AG04450 (cell line): Measurements from ENCODE around the gene TMEM182. TPM values are rescaled to one million over a fixed set of nuclear protein-coding genes. Genes with fewer than 3 reads are reported as not detected.

Experiments used
- CTCF ChIA-PET: fragments of 300-600, 350-600 bp; formaldehyde crosslinking; extraction: SDS; loops from one replicate; lab custom pipeline; 2022; ENCODE audit warnings: antibody characterized with exemption, inconsistent platforms; lab: Charles Lee
- POLR2A ChIA-PET: fragments of 350-600 bp; formaldehyde crosslinking; extraction: SDS; loops from one replicate; lab custom pipeline; 2021; ENCODE audit warnings: antibody characterized with exemption, inconsistent platforms; lab: Yijun Ruan, JAX
- DNase-seq: peaks from one replicate; pipeline ENCODE4 v3.0.0-alpha.2; 2011; ENCODE audit warnings: low read depth, low spot score
- H3K27ac ChIP-seq: one replicate; pipeline ENCODE4 v1.5.1; 2012; ENCODE audit warnings: low read depth, low read length, control low read depth
- H3K27me3 ChIP-seq: one replicate; pipeline ENCODE4 v1.6.0; 2012; ENCODE audit warnings: low read length; ENCODE audit not compliant: control insufficient read depth, insufficient read depth
- H3K4me3 ChIP-seq: 2 replicates; pipeline ENCODE4 v1.5.1; 2011; ENCODE audit warnings: mild to moderate bottlenecking, low read depth, low read length, control low read depth
- H3K9me3 ChIP-seq: 2 replicates; pipeline ENCODE4 v1.5.1; 2012; ENCODE audit warnings: low read length; ENCODE audit not compliant: control insufficient read depth, insufficient read depth
- polyA plus RNA-seq: library from polyadenylated mRNA; depleted of rRNA; stranded (reverse); fragments of >200 nt; gene quantifications from 2 replicates; pipeline ENCODE4 v1.2.3, GENCODE V29; 2011
- TF ChIP-seq, protein P1 (sequence below): IDR thresholded peaks from 2 replicates; pipeline ENCODE4 v1.5.1; 2011; ENCODE audit warnings: low read depth, low read length, control low read depth, inconsistent platforms

Gene TMEM182
- polyA plus RNA-seq, 1 experiment: 3.6 TPM

DNA sequence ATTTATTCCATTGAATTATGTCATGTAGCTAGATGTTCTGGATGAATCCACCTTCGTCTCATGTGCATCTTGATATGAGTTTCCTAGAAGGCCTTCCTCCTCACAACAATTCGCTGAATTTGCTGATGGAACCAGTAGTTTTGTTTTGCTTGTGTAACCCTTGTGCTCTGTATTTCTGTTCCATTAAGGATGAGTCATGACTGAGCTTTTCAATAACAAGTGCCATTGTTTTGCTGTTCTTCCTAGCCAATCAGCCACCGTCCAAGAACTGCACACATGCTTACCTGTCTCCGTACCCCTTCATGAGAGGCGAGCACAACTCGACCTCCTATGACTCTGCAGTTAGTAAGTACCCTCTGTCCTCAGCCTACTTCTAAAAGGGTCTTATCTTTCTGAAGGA is 2.3 kb downstream of the TMEM182 start:
- H3K27me3 ChIP-seq: no peaks in the 10 kb centered on the region
- POLR2A ChIA-PET: no interaction called here
- CTCF ChIA-PET: interaction anchor here (4.9 to 8.6 kb wide), 2 partner anchors 10 to 42 kb away, joined by 42 to 130 read pairs; no protein-coding TSS in a partner anchor
- H3K9me3 ChIP-seq: no peaks in the 10 kb centered on the region
- H3K27ac ChIP-seq: no peak overlapping the region
- DNase-seq: no peak
- TF ChIP-seq, protein P1, sequence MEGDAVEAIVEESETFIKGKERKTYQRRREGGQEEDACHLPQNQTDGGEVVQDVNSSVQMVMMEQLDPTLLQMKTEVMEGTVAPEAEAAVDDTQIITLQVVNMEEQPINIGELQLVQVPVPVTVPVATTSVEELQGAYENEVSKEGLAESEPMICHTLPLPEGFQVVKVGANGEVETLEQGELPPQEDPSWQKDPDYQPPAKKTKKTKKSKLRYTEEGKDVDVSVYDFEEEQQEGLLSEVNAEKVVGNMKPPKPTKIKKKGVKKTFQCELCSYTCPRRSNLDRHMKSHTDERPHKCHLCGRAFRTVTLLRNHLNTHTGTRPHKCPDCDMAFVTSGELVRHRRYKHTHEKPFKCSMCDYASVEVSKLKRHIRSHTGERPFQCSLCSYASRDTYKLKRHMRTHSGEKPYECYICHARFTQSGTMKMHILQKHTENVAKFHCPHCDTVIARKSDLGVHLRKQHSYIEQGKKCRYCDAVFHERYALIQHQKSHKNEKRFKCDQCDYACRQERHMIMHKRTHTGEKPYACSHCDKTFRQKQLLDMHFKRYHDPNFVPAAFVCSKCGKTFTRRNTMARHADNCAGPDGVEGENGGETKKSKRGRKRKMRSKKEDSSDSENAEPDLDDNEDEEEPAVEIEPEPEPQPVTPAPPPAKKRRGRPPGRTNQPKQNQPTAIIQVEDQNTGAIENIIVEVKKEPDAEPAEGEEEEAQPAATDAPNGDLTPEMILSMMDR: no peak
- H3K4me3 ChIP-seq: no peak overlapping the region

DNA sequence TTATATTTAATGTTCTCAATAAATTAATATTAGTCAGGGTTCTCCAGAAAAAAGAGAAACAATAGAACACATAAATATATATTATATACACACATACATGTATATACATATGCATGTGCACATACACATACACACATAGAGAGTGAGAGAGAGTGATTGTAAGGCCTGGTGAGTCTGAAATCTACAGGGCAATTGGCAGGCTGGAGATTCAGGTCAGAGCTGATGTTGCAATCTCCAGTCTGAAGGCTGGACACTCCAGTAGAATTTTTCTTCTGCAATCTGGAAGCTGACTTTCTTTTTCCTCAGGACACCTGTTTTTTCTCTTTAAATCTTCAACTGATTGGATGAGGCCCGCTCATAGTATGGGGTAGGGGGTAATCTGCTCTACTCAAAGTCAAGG is 3.2 kb downstream of the TMEM182 start:
- ChIA-PET POLR2A (no interaction called here), CTCF (interaction anchor here (0.6 to 8.6 kb wide), 3 partner anchors 11 to 41 kb away, joined by 3 to 130 read pairs (median 42); a partner anchor contains a TSS)
- DNase-seq: no peak
- no peaks in the 10 kb centered on the region for H3K9me3 ChIP-seq
- TF ChIP-seq, protein P1: no peak
- no peak overlapping the region for H3K4me3 ChIP-seq
- no peak overlapping the region for H3K27ac ChIP-seq
- H3K27me3 ChIP-seq: no peaks in the 10 kb centered on the region

DNA sequence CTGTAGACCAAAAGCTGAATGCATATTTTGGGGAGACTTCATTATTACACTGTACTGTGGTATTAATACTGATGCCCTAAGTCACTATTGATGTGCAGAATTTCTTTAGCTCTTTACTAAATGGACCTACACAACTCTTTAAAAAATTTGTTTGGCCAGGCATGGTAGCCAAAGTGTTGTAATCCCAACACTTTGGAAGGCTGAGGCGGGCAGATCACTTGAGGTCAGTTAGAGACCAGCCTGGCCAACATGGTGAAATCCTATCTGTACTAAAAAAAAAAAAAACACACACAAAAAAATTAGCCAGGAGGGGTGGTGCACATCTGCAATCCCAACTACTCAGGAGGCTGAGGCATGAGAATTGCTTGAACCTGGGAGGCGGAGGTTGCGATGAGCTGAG is 6.4 kb downstream of the TMEM182 start:
- ChIA-PET POLR2A (no interaction called here), CTCF (interaction anchor here (0.7 to 8.6 kb wide), 3 partner anchors 15 to 73 kb away, joined by 3 to 130 read pairs (median 13); no protein-coding TSS in a partner anchor)
- Histone ChIP-seq H3K4me3 (no peak overlapping the region), H3K27me3 (no peaks in the 10 kb centered on the region), H3K27ac (no peak overlapping the region), H3K9me3 (no peaks in the 10 kb centered on the region)
- TF ChIP-seq, protein P1: no peak
- no peak for DNase-seq

DNA sequence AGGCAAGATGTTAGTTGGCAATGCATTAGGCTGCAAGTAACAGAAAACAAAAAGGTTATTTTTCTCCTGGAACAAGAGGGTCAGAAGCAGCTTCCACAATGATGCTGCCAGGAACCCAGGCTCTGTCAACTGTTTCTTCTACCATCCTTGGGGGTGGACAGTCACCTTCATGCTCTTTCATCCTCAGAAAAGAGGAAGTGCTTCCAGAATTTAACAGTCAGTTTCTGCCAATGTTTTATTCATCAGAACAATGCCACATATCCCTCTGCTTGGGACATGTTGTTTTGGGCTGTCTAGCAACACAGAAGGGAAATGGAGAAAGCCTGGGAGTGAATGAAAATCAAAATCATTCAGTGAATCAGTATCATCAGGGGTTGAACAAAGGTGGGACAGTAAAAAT is 7.1 kb downstream of the TMEM182 start:
- TF ChIP-seq, protein P1: no peak
- Histone ChIP-seq H3K9me3 (no peaks in the 10 kb centered on the region), H3K4me3 (no peak overlapping the region), H3K27me3 (no peaks in the 10 kb centered on the region), H3K27ac (no peak overlapping the region)
- POLR2A ChIA-PET: no interaction called here
- no peak for DNase-seq
- CTCF ChIA-PET: interaction anchor here (0.7 to 8.6 kb wide), 3 partner anchors 15 to 72 kb away, joined by 3 to 130 read pairs (median 13); no protein-coding TSS in a partner anchor

DNA sequence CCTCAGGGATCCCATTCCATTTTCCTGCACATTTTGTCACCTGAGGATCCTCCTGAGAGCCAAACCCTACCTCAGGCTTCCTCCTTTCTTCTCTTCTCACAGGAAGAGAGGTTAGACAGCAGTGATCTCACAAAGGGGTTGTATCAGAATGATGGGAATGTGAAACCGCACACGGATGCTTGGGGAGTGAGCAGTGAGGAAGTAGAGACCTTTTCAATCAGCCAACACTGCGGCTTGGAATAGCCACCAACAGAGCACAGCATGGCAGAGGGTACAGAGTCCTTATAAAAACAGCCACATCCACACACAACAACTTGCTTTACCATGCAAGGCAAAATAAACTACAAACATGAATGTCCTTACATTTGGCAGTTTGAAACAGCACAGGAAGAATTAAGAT is 8.7 kb downstream of the TMEM182 start:
- ChIA-PET POLR2A (no interaction called here), CTCF (interaction anchor here (3.7 kb wide), 1 partner anchor 17 kb away, joined by 25 read pairs; no protein-coding TSS in a partner anchor)
- no peak for DNase-seq
- no peaks in the 10 kb centered on the region for H3K9me3 ChIP-seq
- no peak overlapping the region for H3K4me3 ChIP-seq
- H3K27ac ChIP-seq: no peak overlapping the region
- TF ChIP-seq, protein P1: no peak
- H3K27me3 ChIP-seq: no peaks in the 10 kb centered on the region
